ENCODE results near the gene PABPN1L. TPM values are rescaled to one million over a fixed set of nuclear protein-coding genes. Genes with fewer than 3 reads are reported as not detected.

The PABPN1L gene
- polyA plus RNA-seq, 2 of the 4 experiments (the other 2 are of a cell fraction): not detected

- DNase-seq (ENCODE audit: low read depth in 1 of 2, low spot score in 1 of 2) (no peak), ATAC-seq (no peak), FAIRE-seq (no peak)
- ChIA-PET CTCF (interaction anchor here (1.0 to 2.0 kb wide), 5 partner anchors 7 to 302 kb away, joined by 3 to 8 read pairs (median 4); no protein-coding TSS in a partner anchor), POLR2A (no interaction called here)
- TF ChIP-seq HES2 (IDR thresholded peaks at IDR 0.05) (no peak), FOSL2 (IDR thresholded peaks at IDR 0.05) (no peak), FOSL2 (CRISPR knock-in tag; IDR thresholded peaks at IDR 0.05) (no peak), NR3C1 (IDR thresholded peaks at IDR 0.05) (no peak), RCOR1 (IDR thresholded peaks at IDR 0.05; ENCODE audit: low read depth, low read length) (no peak), CHD4 (IDR thresholded peaks at IDR 0.05; ENCODE audit: borderline replicate concordance) (no peak), NFE2L2 (conservative IDR thresholded peaks at IDR 0.05; ENCODE audit: low read length) (no peak), KDM1A (IDR thresholded peaks at IDR 0.05; ENCODE audit: low read depth) (no peak), POLR2A (IDR thresholded peaks at IDR 0.05; ENCODE audit: low read length) (no peak), CHD2 (IDR thresholded peaks at IDR 0.05; ENCODE audit: low read length, partially characterized antibody) (no peak), USF2 (IDR thresholded peaks at IDR 0.05) (no peak), EP300 (IDR thresholded peaks at IDR 0.05) (no peak), JUN (IDR thresholded peaks at IDR 0.05) (no peak), FOSB (CRISPR knock-in tag; IDR thresholded peaks at IDR 0.05) (no peak), RAD21 (conservative IDR thresholded peaks at IDR 0.05 in 1 of 2, IDR thresholded peaks at IDR 0.05 in 1 of 2) (no peak), GATA3 (IDR thresholded peaks at IDR 0.05; ENCODE audit: borderline replicate concordance) (no peak), SREBF2 (IDR thresholded peaks at IDR 0.05) (no peak), RNF2 (IDR thresholded peaks at IDR 0.05; ENCODE audit: borderline replicate concordance, low read depth) (no peak), POLR2AphosphoS2 (conservative IDR thresholded peaks at IDR 0.05; ENCODE audit: low read length) (no peak), TFCP2L1 (CRISPR knock-in tag; IDR thresholded peaks at IDR 0.05) (no peak), REST (IDR thresholded peaks at IDR 0.05) (no peak)
- WGBS (ENCODE audit: missing lambda C conversion rate): 83% methylated on average over 12 of the region's 14 CpGs
- Histone ChIP-seq H3K4me1 (no peaks in the 10 kb centered on the region), H3K4me2 (no peak overlapping the region), H3K27ac (no peak overlapping the region), H3K4me3 (no peak overlapping the region), H3K9me3 (no peaks in the 10 kb centered on the region)
These were observed 1.1 kb downstream of the PABPN1L start for GRCh38 chr16:88865310-88865709.

GRCh38 chr16:88864521-88864920 is 1.9 kb downstream of the PABPN1L start:
- no peak overlapping the region for H3K4me2 ChIP-seq
- DNase-seq (ENCODE audit: low read depth in 1 of 2, low spot score in 1 of 2) (no peak), FAIRE-seq (no peak), ATAC-seq (0 out of 6 replicates have a peak, but pooled peaks of 1 of the 2 experiments have one; percentile 13)
- ChIA-PET POLR2A (no interaction called here), CTCF (interaction anchor here (1.0 to 1.7 kb wide), 5 partner anchors 37 to 303 kb away, joined by 3 to 7 read pairs (median 4); partner anchors contain the start of gene APRT)
- no peaks in the 10 kb centered on the region for H3K9me3 ChIP-seq
- H3K27ac ChIP-seq: no peak overlapping the region
- H3K4me1 ChIP-seq: no peaks in the 10 kb centered on the region
- no CpG with 5 or more reads among the region's 18 CpGs for WGBS (ENCODE audit: missing lambda C conversion rate)
- no peak overlapping the region for H3K4me3 ChIP-seq
- TF ChIP-seq ZFP36 (IDR thresholded peaks at IDR 0.05; ENCODE audit: borderline replicate concordance, partially characterized antibody) (no peak), RARB (CRISPR knock-in tag; IDR thresholded peaks at IDR 0.05) (no peak), ATOH8 (CRISPR knock-in tag; IDR thresholded peaks at IDR 0.05; ENCODE audit: low read depth) (no peak), EHF (CRISPR knock-in tag; IDR thresholded peaks at IDR 0.05) (no peak), TFCP2L1 (CRISPR knock-in tag; IDR thresholded peaks at IDR 0.05) (no peak), MAZ (IDR thresholded peaks at IDR 0.05; ENCODE audit: borderline replicate concordance, low read depth, low read length) (no peak), RNF2 (IDR thresholded peaks at IDR 0.05; ENCODE audit: borderline replicate concordance, low read depth) (no peak), POLR2A (IDR thresholded peaks at IDR 0.05; ENCODE audit: low read length) (no peak), CBX2 (IDR thresholded peaks at IDR 0.05; ENCODE audit: borderline replicate concordance, low read depth) (no peak), HDAC2 (IDR thresholded peaks at IDR 0.05) (no peak), PBX3 (IDR thresholded peaks at IDR 0.05) (no peak), HES2 (IDR thresholded peaks at IDR 0.05) (no peak), NPAS2 (CRISPR knock-in tag; IDR thresholded peaks at IDR 0.05; ENCODE audit: borderline replicate concordance) (no peak), FOSB (CRISPR knock-in tag; IDR thresholded peaks at IDR 0.05) (no peak), HOXB13 (CRISPR knock-in tag; IDR thresholded peaks at IDR 0.05; ENCODE audit: low read depth) (no peak), BHLHE40 (IDR thresholded peaks at IDR 0.05; ENCODE audit: low read depth, low read length) (no peak), E2F6 (IDR thresholded peaks at IDR 0.05; ENCODE audit: borderline replicate concordance, low read depth) (no peak)
